ENCODE data around the gene FLRT2. TPM values are rescaled to one million over a fixed set of nuclear protein-coding genes. Genes with fewer than 3 reads are reported as not detected.

Gene FLRT2
- total RNA-seq, 4 donors from 2014 or later = 0.61 to 8.4 (median 6.4) TPM

DNA sequence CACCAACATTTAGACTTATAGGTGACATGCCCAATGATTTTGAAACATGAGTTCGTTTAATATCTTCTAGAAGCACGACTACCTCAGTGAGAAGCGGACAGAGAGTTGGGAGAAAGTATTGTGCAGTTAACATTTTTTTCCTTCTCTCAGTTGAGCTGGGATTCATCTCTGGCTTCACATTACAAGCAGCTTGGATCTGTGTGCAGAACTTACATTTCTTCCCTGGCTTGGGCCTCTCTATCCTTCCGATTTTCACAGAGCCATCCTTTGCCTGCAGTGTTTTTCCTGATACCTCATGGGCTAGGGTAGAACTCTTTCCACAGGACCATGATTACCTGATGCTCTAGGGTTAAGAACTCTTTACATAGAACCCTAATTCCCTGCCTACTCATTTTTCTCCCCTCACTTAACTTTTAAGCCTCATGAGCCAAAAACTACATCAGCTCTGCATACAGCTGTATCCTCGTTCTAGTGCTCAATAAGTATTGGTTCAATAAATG is 86.5 kb downstream of the FLRT2 start:
- intact Hi-C loops (cut with DNase I) = no loop called here
- Histone ChIP-seq H3K4me3 (no peak overlapping the region), H3K4me1 (no peaks in the 10 kb centered on the region), H3K27ac (no peak overlapping the region), H3K9me3 (no peaks in the 10 kb centered on the region), H3K36me3 (peaks cover 0 to 5% (median 0%) of the 10 kb centered on the region in 3 donors), H3K27me3 (no peaks in the 10 kb centered on the region)
- TF ChIP-seq POLR2A (IDR thresholded peaks at IDR 0.05) = no peak
- no peak for TF ChIP-seq CTCF (IDR thresholded peaks at IDR 0.05)
- 66 to 84% methylated on average over 5 of the region's 5 CpGs for WGBS, 2 donors
- DNase-seq = no peak

DNA sequence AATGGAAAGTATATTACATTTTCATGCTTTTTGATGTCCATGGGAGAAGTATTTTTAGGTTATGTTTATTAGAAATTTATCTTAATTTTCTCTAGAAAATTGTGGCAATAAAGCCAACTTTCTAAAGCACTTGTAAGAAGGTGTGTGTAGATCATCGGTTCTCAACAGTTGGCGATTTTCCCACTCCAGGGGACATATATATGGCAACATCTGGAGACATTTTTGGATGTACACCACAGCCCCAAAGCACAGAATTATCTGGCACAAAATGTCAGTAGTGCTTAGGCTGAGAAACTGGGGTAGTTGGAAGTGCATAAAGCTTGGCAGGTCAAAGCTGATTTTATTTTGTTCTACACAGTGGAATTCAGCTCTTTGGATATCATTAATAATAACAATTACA is 86.9 kb downstream of the FLRT2 start:
- Histone ChIP-seq H3K9me3 (no peaks in the 10 kb centered on the region), H3K4me1 (no peaks in the 10 kb centered on the region), H3K27ac (no peak overlapping the region), H3K4me3 (no peak overlapping the region), H3K27me3 (no peaks in the 10 kb centered on the region), H3K36me3 (peaks cover 0 to 10% (median 0%) of the 10 kb centered on the region in 3 donors)
- DNase-seq = no peak
- TF ChIP-seq POLR2A (IDR thresholded peaks at IDR 0.05) (no peak), CTCF (IDR thresholded peaks at IDR 0.05) (no peak)
- WGBS, 2 donors = 77 to 93% methylated on average over 2 of the region's 2 CpGs
- intact Hi-C loops (cut with DNase I) = no loop called here

DNA sequence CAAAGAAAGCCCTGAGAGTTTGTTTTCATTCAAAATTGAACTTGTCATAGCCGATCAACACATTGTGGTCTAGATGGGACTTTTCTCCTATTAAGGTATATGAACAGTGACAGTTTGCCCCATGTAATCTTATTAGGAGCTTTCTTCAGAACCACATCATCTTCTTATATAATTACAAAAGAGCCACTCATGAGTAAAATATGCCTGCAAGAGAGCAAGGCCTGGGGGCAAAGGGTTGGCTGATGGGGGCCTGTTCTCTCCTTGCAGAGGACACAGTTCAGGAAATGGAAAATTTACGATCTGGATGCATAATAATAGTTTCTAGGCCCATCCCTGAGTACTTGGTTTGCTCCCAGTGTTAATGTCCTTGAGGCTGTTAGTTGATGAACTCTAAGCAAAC is 87.8 kb downstream of the FLRT2 start:
- Histone ChIP-seq H3K27ac (no peak overlapping the region), H3K36me3 (peaks cover 0 to 19% (median 0%) of the 10 kb centered on the region in 3 donors), H3K4me3 (no peak overlapping the region), H3K4me1 (no peaks in the 10 kb centered on the region), H3K9me3 (no peaks in the 10 kb centered on the region), H3K27me3 (no peaks in the 10 kb centered on the region)
- intact Hi-C loops (cut with DNase I) = no loop called here
- 62 to 69% methylated on average over 2 of the region's 2 CpGs for WGBS, 2 donors
- DNase-seq = no peak
- TF ChIP-seq CTCF (IDR thresholded peaks at IDR 0.05) = no peak
- TF ChIP-seq POLR2A (IDR thresholded peaks at IDR 0.05) = no peak

- Histone ChIP-seq H3K36me3 (peaks cover 0 to 25% (median 0%) of the 10 kb centered on the region in 3 donors), H3K27me3 (no peaks in the 10 kb centered on the region), H3K9me3 (no peaks in the 10 kb centered on the region), H3K27ac (no peak overlapping the region), H3K4me3 (no peak overlapping the region), H3K4me1 (no peaks in the 10 kb centered on the region)
- DNase-seq = no peak
- intact Hi-C loops (cut with DNase I) = no loop called here
- 81 to 86% methylated on average over 4 of the region's 4 CpGs for WGBS, 2 donors
- no peak for TF ChIP-seq POLR2A (IDR thresholded peaks at IDR 0.05)
- no peak for TF ChIP-seq CTCF (IDR thresholded peaks at IDR 0.05)
Observed at GRCh38 chr14:85618390-85618789, 88.4 kb downstream of the FLRT2 start.

DNA sequence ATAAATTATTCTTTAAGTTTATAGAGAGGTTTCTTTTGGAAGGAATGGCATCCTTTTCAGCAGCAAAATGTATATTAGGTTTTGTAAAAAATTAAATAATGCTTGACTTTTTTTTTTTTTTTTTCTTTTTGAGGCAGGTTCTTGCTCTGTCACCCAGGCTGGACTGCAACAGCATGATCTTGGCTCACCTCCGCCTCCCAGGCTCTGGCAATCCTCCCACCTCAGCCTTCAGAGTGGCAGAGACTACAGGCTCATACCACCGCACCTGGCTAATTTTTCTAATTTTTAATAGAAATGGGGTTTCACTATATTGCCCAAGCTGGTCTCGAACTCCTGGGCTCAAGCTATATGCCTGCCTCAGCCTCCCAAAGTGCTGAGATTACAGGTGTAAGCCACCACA is 89.0 kb downstream of the FLRT2 start:
- H3K36me3 ChIP-seq = peaks cover 0 to 25% (median 0%) of the 10 kb centered on the region in 3 donors
- WGBS, 2 donors = 82 to 88% methylated on average over 3 of the region's 3 CpGs
- TF ChIP-seq CTCF (IDR thresholded peaks at IDR 0.05) (no peak), POLR2A (IDR thresholded peaks at IDR 0.05) (no peak)
- DNase-seq = no peak
- intact Hi-C loops (cut with DNase I) = no loop called here
- no peak overlapping the region for H3K4me3 ChIP-seq
- H3K27ac ChIP-seq = no peak overlapping the region
- H3K27me3 ChIP-seq = no peaks in the 10 kb centered on the region
- no peaks in the 10 kb centered on the region for H3K9me3 ChIP-seq
- no peaks in the 10 kb centered on the region for H3K4me1 ChIP-seq

All from esophagus squamous epithelium (tissue), 5 donors.